Measurements from ENCODE around the gene APOD.
"Not testable (repeated sequence)": the region's sequence is repeated elsewhere in the genome, so short reads cannot be mapped to it uniquely, and the experiment has no call there.

APOD gene

DNA sequence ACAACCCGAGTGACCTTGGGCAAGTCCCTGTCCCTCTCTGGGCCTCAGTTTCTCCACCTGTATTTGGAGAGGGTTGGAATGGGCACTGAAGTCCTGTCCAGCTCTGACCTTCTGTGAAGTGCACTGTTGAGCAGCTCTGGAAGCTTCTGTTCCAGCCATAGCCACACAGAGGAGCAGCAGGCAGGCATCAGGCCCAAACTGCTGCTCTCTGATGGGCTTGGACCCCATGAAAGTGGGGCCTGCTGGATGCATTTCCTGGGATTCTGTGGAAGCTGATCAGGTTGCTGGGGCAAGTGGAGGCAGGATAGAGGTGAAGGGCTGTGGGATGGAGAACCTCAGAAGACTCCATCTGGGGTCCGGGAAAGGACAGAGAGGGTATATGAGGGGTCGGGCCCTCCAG lies 36.7 kb upstream of the APOD start:
- in situ Hi-C loops (cut with HindIII; ENCODE audit: low pct_ligation_motif_present, low pct_unique_long_range_greater_than_20kb, low sequenced_read_pairs); DNase-seq: not testable (repeated sequence)

DNA sequence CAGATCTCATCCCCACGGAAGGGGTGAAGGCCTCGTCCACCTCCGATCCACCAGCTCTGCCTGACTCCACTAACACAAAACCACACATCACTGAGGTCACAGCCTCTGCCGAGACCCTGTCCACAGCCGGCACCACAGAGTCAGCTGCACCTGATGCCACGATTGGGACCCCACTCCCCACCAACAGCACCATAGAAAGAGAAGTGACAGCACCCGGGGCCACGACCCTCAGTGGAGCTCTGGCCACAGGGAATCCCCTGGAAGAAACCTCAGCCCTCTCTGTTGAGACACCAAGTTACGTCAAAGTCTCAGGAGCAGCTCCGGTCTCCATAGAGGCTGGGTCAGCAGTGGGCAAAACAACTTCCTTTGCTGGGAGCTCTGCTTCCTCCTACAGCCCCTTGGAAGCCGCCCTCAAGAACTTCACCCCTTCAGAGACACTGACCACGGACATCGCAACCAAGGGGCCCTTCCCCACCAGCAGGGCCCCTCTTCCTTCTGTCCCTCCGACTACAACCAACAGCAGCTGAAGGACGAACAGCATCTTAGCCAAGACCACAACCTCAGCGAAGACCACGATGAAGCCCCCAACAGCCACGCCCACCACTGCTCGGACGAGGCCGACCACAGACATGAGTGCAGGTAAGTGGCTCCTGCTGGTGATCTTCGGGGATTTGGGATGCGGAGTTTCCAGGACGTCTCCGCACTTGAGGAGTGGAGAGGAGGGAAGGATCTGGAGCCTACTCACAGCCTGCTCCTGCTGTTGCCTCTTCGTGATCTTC lies 36.0 kb upstream of the APOD start:
- in situ Hi-C loops (cut with HindIII; ENCODE audit: low pct_ligation_motif_present, low pct_unique_long_range_greater_than_20kb, low sequenced_read_pairs); DNase-seq: not testable (repeated sequence)

DNA sequence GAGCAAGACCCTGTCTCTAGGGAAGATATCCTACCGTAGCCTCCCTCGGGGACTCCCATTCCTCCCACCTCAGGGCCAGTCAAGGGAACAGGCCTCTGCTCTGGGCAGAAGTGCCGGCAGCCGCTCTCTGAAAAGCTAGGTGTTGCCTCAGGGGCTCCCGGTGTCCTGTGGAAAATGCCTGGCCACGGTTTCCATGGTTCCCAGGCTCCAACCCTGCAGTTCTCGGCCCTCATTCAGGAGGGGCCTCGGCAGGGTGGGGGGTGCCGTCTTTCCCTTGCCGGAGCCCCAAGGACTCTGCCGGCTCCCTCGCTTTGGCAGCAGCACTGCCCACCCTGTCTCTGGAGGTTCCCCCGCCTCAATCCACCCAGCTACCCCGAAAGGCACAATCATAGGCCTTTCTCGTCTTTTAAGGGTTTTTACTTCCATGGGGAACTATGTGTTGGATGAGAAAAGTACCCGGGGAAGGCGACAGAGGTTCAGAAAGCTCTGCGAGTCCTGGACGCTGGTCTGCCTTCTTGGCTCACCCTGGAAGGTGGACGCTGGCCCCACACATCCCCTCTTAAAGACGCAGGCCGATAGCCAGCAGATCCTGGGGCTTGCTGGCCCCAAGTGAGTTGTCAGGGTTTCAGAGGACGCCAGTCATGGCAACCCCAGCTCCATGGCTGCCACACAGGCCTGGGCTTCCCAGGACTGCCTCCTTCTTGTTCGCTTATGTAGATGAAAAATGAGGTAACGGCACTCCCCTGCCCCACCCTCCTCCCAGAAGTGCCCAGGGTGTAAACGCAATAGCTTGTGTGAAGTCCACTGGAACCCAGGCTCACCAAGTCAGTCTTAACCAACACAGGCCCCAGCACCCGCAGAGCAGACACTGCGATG lies 34.3 kb upstream of the APOD start:
- in situ Hi-C loops (cut with HindIII; ENCODE audit: low pct_ligation_motif_present, low pct_unique_long_range_greater_than_20kb, low sequenced_read_pairs); DNase-seq: not testable (repeated sequence)

DNA sequence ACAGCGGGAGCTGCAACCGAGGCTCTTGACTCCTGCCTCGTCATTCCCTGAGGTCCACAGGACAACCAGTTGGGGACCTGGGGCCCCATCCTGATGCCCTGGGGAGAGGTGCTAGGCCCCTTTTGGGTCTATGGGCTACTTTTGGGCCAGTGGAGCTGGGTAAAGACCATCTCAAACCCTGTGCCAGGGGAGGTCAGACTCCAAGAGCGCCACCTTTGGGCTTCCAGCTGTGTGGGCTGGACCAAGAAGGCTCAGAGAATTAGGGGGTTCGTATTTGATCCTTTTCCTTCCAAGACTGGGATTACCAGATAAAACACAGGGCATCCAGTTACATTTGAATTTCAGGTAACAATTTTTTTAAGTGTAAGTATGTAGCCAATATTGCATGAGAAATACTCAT lies 33.4 kb upstream of the APOD start:
- DNase-seq; in situ Hi-C loops (cut with HindIII; ENCODE audit: low pct_ligation_motif_present, low pct_unique_long_range_greater_than_20kb, low sequenced_read_pairs): not testable (repeated sequence)

DNA sequence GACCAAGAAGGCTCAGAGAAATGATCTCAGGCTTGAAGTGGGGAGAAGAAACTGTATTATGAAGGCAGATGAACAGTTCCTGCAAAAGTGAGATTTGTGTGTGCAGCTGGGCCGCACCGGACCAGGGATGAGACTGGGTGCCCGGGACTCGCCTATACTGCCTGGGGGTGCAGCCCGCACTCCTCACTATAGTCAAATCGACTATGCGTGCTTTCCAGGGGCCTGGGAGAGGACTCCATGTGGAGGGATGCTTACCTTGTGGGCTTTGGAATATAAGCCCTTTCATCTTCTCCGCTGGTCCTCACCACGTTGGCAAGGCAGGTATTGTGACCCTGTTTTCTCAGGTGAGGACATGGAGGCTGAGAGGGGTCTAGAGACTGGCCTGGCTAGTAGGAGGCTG lies 32.9 kb upstream of the APOD start:
- in situ Hi-C loops (cut with HindIII; ENCODE audit: low pct_ligation_motif_present, low pct_unique_long_range_greater_than_20kb, low sequenced_read_pairs) = no loop called here
- DNase-seq = no peak

DNA sequence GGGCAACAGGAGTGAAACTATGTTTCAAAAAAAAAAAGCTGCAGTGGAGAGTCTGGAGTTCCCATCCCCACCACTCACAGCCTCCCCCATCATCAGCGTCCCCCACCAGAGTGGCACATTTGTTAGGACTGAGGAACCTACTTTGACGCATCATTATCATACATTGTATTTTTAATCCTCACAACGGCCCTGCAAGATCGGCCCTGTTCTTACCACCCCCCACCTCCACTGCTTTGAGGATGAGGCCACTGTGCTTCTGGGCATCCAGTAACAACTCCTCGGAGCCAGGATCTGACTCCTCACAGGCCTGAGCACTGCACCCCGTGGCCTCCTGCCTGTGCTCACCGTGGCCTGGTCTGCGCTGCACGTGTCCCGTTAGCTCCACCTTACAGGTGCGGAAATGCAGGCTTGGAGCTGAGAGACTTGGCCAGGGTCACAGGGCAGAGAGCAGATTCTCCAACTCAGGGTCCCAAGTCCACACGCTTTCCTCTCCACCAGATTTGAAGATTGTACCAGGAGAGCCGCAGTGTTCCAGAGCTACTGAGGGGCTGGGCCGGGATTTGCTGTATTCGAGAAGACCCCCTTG lies 32.3 kb upstream of the APOD start:
- DNase-seq; in situ Hi-C loops (cut with HindIII; ENCODE audit: low pct_ligation_motif_present, low pct_unique_long_range_greater_than_20kb, low sequenced_read_pairs): not testable (repeated sequence)

DNA sequence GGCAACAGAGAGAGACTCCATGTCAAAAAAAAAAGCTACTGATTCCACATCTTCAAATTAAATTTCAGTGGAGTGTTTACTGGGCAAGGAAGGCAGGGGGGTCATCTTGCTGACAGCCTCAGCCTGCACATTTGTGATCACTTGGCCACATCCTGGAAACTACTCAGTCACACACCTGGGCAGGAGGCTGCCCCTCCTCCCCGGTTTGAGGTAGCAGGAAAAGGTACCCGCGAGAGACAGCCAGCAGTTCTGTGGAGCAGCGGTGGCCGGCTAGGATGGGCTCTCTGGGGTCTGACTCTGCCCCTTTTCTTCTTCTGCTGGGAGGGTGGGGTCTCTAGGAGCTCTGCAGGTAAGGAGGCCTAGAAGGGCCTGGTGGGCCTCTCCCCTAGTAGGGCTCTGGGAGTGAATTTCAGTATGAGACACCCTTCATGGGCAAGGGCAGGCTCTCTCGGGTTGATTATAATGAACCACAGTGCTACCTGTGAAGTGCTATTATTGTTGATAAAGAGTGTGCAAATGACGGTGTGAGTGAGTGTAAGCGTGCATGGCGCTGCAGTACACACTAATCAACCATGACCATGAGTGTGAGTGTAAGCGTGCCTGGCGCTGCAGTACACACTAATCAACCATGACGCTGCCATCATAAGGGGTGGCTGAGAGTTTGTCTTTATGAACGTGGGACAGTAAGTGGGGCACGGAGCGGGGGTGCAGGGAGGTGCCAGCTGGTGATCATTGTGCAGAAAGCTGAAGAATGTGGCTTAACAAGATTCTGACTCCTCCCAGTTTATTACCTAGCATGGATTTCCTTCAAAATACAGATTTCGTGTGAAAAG lies 31.1 kb upstream of the APOD start:
- in situ Hi-C loops (cut with HindIII; ENCODE audit: low pct_ligation_motif_present, low pct_unique_long_range_greater_than_20kb, low sequenced_read_pairs); DNase-seq: not testable (repeated sequence)

DNA sequence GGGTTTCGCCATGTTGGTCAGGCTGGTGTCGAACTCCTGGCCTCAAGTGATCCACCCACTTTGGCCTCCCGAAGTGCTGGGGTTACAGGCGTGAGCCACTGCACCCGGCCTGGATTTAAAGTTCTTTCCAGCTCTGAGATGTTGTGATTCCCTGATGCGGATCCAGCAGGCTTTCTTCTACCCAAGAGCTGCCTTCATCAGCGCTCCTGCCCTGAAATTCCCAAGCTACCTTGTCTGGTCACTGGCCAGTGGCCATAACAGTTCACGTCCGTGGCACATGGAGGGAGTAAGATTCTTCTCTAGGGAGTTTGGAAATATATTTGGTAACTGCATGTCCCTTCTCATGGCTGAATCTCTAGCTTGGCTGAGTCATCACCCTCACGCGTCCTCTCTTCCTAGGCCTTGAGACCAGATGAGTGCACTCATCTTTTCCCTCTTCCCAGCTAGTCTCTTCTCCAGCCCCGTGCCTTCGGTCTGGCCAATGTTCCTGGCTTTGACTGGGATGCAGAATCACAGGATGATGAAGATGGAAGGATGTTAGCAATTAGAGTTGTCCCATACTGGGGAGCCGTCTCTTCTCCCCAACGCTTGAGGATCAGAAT lies 29.8 kb upstream of the APOD start:
- in situ Hi-C loops (cut with HindIII; ENCODE audit: low pct_ligation_motif_present, low pct_unique_long_range_greater_than_20kb, low sequenced_read_pairs) = no loop called here
- DNase-seq = no peak

DNA sequence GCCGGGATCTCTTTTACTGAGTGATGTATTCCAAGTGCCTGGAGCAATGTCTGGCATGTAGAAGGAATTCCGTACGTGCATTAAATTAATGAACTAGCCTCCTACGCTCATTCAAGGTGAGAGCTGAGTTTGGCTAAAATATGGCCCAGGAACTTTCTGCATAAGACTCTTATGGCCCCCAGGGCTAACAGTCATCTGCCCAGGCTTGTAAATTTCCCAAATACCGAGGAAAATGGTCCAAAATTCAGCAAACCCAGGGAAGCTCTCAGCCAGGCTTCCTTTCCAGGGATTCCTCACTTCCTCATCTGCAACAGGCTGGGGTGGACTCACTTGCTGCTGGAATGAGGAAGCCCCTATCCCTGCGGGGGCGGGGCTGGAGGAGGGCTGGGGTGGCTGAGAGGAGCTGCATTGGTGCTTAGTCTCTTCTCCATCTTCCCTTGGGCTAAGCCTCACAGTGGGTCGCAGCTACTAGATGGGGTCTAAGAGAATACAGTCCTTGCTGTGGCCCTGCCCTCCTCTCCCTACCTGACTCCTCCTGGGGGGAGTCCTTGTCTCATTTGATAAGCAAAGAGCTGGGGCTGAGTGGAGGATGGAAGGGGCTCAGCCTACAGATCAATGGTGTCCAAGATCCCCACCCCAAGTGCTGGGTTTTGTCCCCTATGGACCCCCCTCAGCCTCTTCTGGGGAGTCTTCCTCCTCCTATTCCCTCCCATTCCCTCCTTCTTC lies 28.5 kb upstream of the APOD start:
- no peak for DNase-seq
- in situ Hi-C loops (cut with HindIII; ENCODE audit: low pct_ligation_motif_present, low pct_unique_long_range_greater_than_20kb, low sequenced_read_pairs) = no loop called here

DNA sequence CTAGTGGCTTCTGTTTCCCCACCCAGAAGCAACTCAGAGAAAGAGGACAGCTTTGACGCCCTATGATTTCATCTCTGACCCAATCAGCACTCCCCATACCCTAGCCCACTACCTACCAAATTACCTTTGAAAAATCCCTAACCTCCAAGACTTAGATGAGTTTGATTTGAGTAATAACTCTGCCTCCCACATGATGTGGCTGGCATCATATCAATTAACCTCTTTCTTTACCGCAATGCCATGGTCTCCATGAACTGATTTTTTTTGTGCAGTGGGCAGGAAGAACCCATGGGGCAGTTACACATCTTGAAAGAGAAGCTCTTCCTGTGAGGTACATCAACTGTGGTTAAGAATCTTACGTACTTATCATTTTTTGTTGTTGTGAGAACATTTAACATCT lies 25.5 kb upstream of the APOD start:
- in situ Hi-C loops (cut with HindIII; ENCODE audit: low pct_ligation_motif_present, low pct_unique_long_range_greater_than_20kb, low sequenced_read_pairs) = no loop called here
- no peak for DNase-seq

DNA sequence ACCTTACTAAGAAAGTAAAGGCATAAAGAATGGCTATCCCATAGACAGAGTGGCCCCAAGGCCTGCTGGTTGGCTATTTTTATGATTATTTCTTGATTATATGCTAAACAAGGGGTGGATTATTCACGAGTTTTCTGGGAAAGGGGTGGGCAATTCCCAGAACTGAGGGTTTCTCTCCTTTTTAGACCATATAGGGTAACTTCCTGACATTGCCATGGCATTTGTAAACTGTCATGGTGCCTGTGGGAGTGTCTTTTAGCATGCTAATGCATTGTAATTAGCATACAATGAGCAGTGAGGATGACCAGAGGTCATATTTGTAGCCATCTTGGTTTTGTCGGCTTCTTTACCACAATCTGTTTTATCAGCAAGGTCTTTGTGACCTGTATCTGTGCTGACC lies 18.0 kb upstream of the APOD start:
- DNase-seq; in situ Hi-C loops (cut with HindIII; ENCODE audit: low pct_ligation_motif_present, low pct_unique_long_range_greater_than_20kb, low sequenced_read_pairs): not testable (repeated sequence)

DNA sequence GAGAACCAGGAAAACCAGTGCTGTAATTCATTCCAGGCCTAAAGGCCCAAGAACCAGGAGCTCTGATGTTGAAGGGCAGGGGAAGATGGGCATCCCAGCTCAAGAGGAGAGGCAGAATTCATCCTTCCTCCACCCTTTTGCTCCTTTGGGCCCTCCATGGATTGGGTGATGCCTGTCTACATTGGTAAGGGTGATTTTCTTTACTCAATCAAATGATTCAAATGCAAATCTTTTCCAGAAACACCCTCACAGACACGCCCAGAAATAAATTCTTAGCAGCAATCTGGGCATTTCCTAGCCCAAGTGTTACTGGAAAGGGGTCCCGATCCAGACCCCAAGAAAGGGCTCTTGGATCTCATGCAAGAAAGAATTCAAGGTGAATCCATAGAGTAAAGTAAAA lies 17.6 kb upstream of the APOD start:
- in situ Hi-C loops (cut with HindIII; ENCODE audit: low pct_ligation_motif_present, low pct_unique_long_range_greater_than_20kb, low sequenced_read_pairs) = no loop called here
- DNase-seq = no peak

DNA sequence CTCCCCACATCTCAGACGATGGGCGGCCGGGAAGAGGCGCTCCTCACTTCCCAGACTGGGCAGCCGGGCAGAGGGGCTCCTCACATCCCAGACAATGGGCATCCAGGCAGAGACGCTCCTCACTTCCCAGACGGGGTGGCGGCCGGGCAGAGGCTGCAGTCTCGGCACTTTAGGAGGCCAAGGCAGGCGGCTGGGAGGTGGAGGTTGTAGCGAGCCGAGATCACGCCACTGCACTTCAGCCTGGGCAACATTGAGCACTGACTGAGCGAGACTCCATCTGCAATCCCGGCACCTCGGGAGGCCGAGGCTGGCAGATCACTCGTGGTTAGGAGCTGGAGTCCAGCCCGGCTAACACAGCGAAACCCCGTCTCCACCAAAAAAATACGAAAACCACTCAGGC lies 16.2 kb upstream of the APOD start:
- DNase-seq; in situ Hi-C loops (cut with HindIII; ENCODE audit: low pct_ligation_motif_present, low pct_unique_long_range_greater_than_20kb, low sequenced_read_pairs): not testable (repeated sequence)

DNA sequence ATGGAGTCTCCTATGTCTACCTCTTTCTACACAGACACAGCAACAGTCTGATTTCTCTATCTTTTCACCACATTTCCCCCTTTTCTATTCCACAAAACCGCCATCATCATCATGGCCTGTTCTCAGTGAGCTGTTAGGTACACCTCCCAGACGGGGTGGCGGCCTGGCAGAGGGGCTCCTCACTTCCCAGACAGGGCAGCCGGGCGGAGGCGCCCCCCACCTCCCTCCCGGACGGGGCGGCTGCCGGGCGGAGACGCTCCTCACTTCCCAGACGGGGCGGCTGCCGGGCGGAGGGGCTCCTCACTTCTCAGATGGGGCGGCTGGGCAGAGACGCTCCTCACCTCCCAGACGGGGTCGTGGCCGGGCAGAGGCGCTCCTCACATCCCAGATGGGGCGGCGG lies 15.8 kb upstream of the APOD start:
- in situ Hi-C loops (cut with HindIII; ENCODE audit: low pct_ligation_motif_present, low pct_unique_long_range_greater_than_20kb, low sequenced_read_pairs); DNase-seq: not testable (repeated sequence)

DNA sequence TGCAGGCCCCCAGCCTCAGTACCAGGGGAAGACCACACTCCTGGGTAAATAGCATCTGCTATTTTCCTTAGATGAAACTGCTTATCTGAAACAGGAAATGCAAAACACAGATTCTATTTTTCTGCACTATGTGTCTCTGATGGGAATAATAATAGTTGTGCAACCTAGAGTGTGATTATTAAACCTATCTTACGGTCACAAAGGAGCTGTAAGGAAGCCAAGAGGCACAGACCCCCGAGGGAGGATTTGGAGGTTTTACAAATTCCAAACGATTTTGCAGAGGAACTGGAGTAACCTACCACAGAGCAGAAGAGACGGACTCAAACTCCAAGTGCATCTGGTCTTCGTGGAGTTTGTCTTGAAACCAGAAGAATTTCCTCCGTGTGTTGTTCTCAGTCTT lies 14.1 kb upstream of the APOD start:
- DNase-seq = no peak

DNA sequence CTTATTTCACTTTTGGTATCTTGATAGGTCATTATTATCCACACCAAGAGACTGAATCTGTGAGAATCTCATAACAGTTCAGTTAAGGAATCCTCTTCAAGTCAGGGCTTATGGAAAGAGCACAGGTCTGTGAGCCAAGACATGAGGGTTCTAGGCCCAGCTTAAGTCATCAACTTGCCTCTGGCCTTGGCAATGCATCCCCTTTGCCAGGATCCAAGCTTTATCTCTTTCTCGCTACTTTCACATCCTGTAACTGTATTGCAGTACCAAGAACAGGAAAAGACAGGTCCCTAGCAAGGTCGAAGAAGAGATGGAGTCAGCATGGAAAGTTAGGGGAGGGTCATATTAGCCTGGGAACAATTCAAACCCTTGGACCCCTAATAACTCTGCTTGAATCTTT lies 13.5 kb upstream of the APOD start:
- DNase-seq = no peak
- in situ Hi-C loops (cut with HindIII; ENCODE audit: low pct_ligation_motif_present, low pct_unique_long_range_greater_than_20kb, low sequenced_read_pairs) = no loop called here

More for the DNA sequence above, 14.1 kb upstream of the APOD start:
- in situ Hi-C loops (cut with HindIII; ENCODE audit: low pct_ligation_motif_present, low pct_unique_long_range_greater_than_20kb, low sequenced_read_pairs) = no loop called here

DNA sequence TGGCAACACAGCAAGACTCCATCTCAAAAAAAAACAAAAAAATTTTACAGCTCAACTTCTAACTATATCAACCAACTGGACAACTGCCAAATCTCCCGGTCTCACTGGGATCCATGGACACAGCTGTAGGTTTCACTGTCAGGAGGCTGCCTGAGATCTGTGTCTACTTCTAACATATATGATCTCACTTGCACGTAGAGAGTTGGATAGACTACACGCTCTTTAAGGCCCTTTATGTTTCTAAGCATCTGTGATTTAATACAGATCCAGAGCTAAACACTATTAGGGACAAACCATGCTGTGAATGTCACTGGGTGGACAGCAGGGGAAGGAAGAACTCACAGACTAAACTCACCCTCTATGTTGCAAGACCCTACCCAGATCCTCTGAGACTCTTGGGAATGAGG lies 13.0 kb upstream of the APOD start:
- DNase-seq = no peak

More for the DNA sequence above, 13.0 kb upstream of the APOD start:
- in situ Hi-C loops (cut with HindIII; ENCODE audit: low pct_ligation_motif_present, low pct_unique_long_range_greater_than_20kb, low sequenced_read_pairs) = no loop called here

Data from ACHN (cell line).